HG03135 (cell line): ENCODE data around the gene LRRC15.

ENCODE experiments used
- ATAC-seq: cut with Tn5 transposase; IDR thresholded peaks from one replicate; pipeline ENCODE4 v1.9.1; 2021; ENCODE audit warnings: mild to moderate bottlenecking, moderate library complexity; ENCODE audit not compliant: unreplicated experiment

Gene LRRC15

GRCh38 chr3:194305356-194306108 lies 64.0 kb downstream of the LRRC15 start:
- ATAC-seq = no peak
